Measurements from ENCODE around the gene CHRNG.

- TF ChIP-seq CTCF (IDR thresholded peaks at IDR 0.05) (no peak), EP300 (IDR thresholded peaks at IDR 0.05) (no peak)
These were observed 16.7 kb upstream of the CHRNG start for GRCh38 chr2:232522623-232523401.
